ENCODE measurements around the gene HSPA1A. TPM values are rescaled to one million over a fixed set of nuclear protein-coding genes. Genes with fewer than 3 reads are reported as not detected.

Gene HSPA1A
- total RNA-seq, 1 experiment from 2014 or later = 51.2 TPM

- no peak overlapping the region for H3K4me3 Mint-ChIP-seq
- H3K27me3 Mint-ChIP-seq (ENCODE audit: low read depth) = no peaks in the 10 kb centered on the region
- no peak overlapping the region for H3T11ph ChIP-seq (ENCODE audit: low read length)
- no peak overlapping the region for H3K56ac ChIP-seq (ENCODE audit: insufficient read length, low read depth, low read length)
- H3K4me1 Mint-ChIP-seq = peaks cover 1 to 5% of the 10 kb centered on the region in 2 experiments; a peak in 1 of 4 replicates
- H2BK20ac ChIP-seq (ENCODE audit: low read depth, low read length, poor library complexity, severe bottlenecking) = no peak overlapping the region
- no CpG with 5 or more reads among the region's 23 CpGs for WGBS (ENCODE audit: extremely low coverage, insufficient read length, low lambda C conversion rate)
- no peaks in the 10 kb centered on the region for H3K9me3 Mint-ChIP-seq
- no peaks in the 10 kb centered on the region for H3K4me1 ChIP-seq (ENCODE audit: insufficient read depth, low read length)
- H4K8ac ChIP-seq (replicated peaks; ENCODE audit: insufficient read length, low read depth, low read length) = no peak overlapping the region
- no peak overlapping the region for H3K27ac ChIP-seq (ENCODE audit: insufficient read length, low read depth, low read length)
- H3K18ac ChIP-seq (ENCODE audit: insufficient read length, low read depth, low read length) = no peak overlapping the region
- H2BK12ac ChIP-seq (ENCODE audit: insufficient read length, low read depth, low read length) = no peak overlapping the region
- H4K20me1 ChIP-seq (ENCODE audit: control insufficient read depth, insufficient read depth, insufficient read length) = no peaks in the 10 kb centered on the region
- no peak overlapping the region for H4K5ac ChIP-seq (ENCODE audit: insufficient read length, low read depth, low read length)
- H3K9me3 ChIP-seq (ENCODE audit: control insufficient read depth, low read depth, low read length) = no peaks in the 10 kb centered on the region
- no peak overlapping the region for H3K23ac ChIP-seq (ENCODE audit: insufficient read length, low read depth, low read length)
- H3K4ac ChIP-seq (ENCODE audit: low read depth, low read length) = no peak overlapping the region
- H2AK5ac ChIP-seq (ENCODE audit: insufficient read length, low read length) = no peak overlapping the region
- no peak for TF ChIP-seq CTCF (conservative IDR thresholded peaks at IDR 0.05)
- H3K79me1 ChIP-seq (ENCODE audit: insufficient read depth, low read depth, low read length, poor library complexity, severe bottlenecking) = no peaks in the 10 kb centered on the region
- no peaks in the 10 kb centered on the region for H3K23me2 ChIP-seq (ENCODE audit: insufficient read length, low read depth, low read length, poor library complexity, severe bottlenecking)
- H3K27ac Mint-ChIP-seq = no peak overlapping the region
- no peaks in the 10 kb centered on the region for H3K79me2 ChIP-seq (ENCODE audit: insufficient read depth, low read length)
- H3K9ac ChIP-seq (ENCODE audit: extremely low read depth, insufficient read length, low read length) = no peak overlapping the region
- H2BK5ac ChIP-seq (ENCODE audit: insufficient read length, low read length) = no peak overlapping the region
- H3K4me2 ChIP-seq (ENCODE audit: insufficient read depth, insufficient read length, low read length) = no peak overlapping the region
- no peak overlapping the region for H3K14ac ChIP-seq (ENCODE audit: insufficient read depth, low read length)
- no peak overlapping the region for H2AFZ ChIP-seq (ENCODE audit: low read length)
- no peak overlapping the region for H2BK120ac ChIP-seq (ENCODE audit: low read depth, low read length, poor library complexity, severe bottlenecking)
- H2BK15ac ChIP-seq (ENCODE audit: low read depth, low read length) = no peak overlapping the region
- peaks cover 46 to 81% (median 63%) of the 10 kb centered on the region in 3 experiments for H3K36me3 Mint-ChIP-seq (ENCODE audit: insufficient read depth in 1 of 3, low read depth in 3 of 3)
- DNase-seq = no peak
- no peaks in the 10 kb centered on the region for H3K27me3 ChIP-seq (ENCODE audit: insufficient read depth, low read length)
- H4K91ac ChIP-seq (ENCODE audit: insufficient read length, low read depth, low read length) = no peak overlapping the region
Observed at GRCh38 chr6:31781244-31782125, 33.9 kb upstream of the HSPA1A start.
